A549 (cell line): Measurements from ENCODE around the gene UNC13A.

Experiments used
- CHD2 ChIP-seq: fragments of 150-350 bp; IDR thresholded peaks from 2 replicates; pipeline ENCODE4 v1.6.1; 2014; ENCODE audit warnings: low read length; ENCODE audit not compliant: partially characterized antibody
- CTCF ChIP-seq: fragments of >200 bp; sonication (Bioruptor Twin); formaldehyde crosslinking; IDR thresholded peaks from 3 replicates; pipeline ENCODE4 v1.5.1; 2016
- HOXB13 ChIP-seq: fragments of 250-450 bp; sonication (Bioruptor Pico); IDR thresholded peaks from 2 replicates; pipeline ENCODE4 v1.5.0; 2020; ENCODE audit warnings: low read depth, mild to moderate bottlenecking, moderate library complexity
- JUNB ChIP-seq: fragments of >200 bp; sonication (Bioruptor Twin); formaldehyde crosslinking; IDR thresholded peaks from 2 replicates; pipeline ENCODE4 v1.6.1; 2016
- MYC ChIP-seq: IDR thresholded peaks from 2 replicates; pipeline ENCODE4 v1.6.1; 2012; ENCODE audit warnings: mild to moderate bottlenecking, inconsistent platforms, low read length, improper control_type of control experiment, borderline replicate concordance
- POLR2A ChIP-seq: IDR thresholded peaks from 2 replicates; pipeline ENCODE4 v1.6.1; 2012; ENCODE audit warnings: mild to moderate bottlenecking, low read length
- TF ChIP-seq, protein P1 (sequence below): fragments of 200-600 bp; sonication (generic); IDR thresholded peaks from 2 replicates; pipeline ENCODE4 v1.6.1; 2016; ENCODE audit warnings: antibody characterized with exemption, mild to moderate bottlenecking, moderate library complexity

GRCh38 chr19:17572638-17573037 lies 115.5 kb downstream of the UNC13A start:
- TF ChIP-seq CHD2 (no peak), JUNB (no peak), CTCF (no peak), POLR2A (no peak), MYC (no peak), HOXB13 (CRISPR knock-in tag) (no peak)
- TF ChIP-seq, protein P1, sequence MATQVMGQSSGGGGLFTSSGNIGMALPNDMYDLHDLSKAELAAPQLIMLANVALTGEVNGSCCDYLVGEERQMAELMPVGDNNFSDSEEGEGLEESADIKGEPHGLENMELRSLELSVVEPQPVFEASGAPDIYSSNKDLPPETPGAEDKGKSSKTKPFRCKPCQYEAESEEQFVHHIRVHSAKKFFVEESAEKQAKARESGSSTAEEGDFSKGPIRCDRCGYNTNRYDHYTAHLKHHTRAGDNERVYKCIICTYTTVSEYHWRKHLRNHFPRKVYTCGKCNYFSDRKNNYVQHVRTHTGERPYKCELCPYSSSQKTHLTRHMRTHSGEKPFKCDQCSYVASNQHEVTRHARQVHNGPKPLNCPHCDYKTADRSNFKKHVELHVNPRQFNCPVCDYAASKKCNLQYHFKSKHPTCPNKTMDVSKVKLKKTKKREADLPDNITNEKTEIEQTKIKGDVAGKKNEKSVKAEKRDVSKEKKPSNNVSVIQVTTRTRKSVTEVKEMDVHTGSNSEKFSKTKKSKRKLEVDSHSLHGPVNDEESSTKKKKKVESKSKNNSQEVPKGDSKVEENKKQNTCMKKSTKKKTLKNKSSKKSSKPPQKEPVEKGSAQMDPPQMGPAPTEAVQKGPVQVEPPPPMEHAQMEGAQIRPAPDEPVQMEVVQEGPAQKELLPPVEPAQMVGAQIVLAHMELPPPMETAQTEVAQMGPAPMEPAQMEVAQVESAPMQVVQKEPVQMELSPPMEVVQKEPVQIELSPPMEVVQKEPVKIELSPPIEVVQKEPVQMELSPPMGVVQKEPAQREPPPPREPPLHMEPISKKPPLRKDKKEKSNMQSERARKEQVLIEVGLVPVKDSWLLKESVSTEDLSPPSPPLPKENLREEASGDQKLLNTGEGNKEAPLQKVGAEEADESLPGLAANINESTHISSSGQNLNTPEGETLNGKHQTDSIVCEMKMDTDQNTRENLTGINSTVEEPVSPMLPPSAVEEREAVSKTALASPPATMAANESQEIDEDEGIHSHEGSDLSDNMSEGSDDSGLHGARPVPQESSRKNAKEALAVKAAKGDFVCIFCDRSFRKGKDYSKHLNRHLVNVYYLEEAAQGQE = no peak
